Suprapubic skin (tissue), 4 donors: ENCODE data around the gene DLGAP4. TPM values are rescaled to one million over a fixed set of nuclear protein-coding genes. Genes with fewer than 3 reads are reported as not detected.

ENCODE experiments used
- DNase-seq, 2 donors: peaks; one replicate each; pipeline ENCODE4 v3.0.0-alpha.2; 2019; ENCODE audit warnings: low spot score in 2 of 2
- H3K27ac ChIP-seq: fragments of 200-600 bp; sonication (generic); one replicate; pipeline ENCODE4 v1.5.1; 2019
- H3K27me3 ChIP-seq: fragments of 200-600 bp; sonication (generic); one replicate; pipeline ENCODE4 v1.5.1; 2019
- H3K36me3 ChIP-seq: fragments of 200-600 bp; sonication (generic); one replicate; pipeline ENCODE4 v1.5.1; 2019
- H3K4me1 ChIP-seq: fragments of 200-600 bp; sonication (generic); one replicate; pipeline ENCODE4 v1.5.1; 2019
- H3K4me3 ChIP-seq: fragments of 200-600 bp; sonication (generic); one replicate; pipeline ENCODE4 v1.5.1; 2019; ENCODE audit warnings: mild to moderate bottlenecking
- H3K9me3 ChIP-seq: fragments of 200-600 bp; sonication (generic); one replicate; pipeline ENCODE4 v1.5.1; 2019
- CTCF ChIP-seq, 2 donors: fragments of 200-600 bp in 1 of 2; fragments of 450-650 bp in 1 of 2; sonication (generic) in 1 of 2; IDR thresholded peaks; one replicate each; pipeline ENCODE4 v1.5.1; 2016 to 2019; ENCODE audit warnings: antibody characterized with exemption in 2 of 2, mild to moderate bottlenecking in 1 of 2, moderate library complexity in 1 of 2
- EP300 ChIP-seq: sonication (generic); formaldehyde crosslinking; IDR thresholded peaks from one replicate; pipeline ENCODE4 v1.6.1; 2017; ENCODE audit warnings: antibody characterized with exemption
- POLR2A ChIP-seq, 2 donors: fragments of 450-650 bp; IDR thresholded peaks; one replicate each; pipeline ENCODE4 v1.6.1; 2017; ENCODE audit warnings: antibody characterized with exemption in 2 of 2, mild to moderate bottlenecking in 2 of 2, moderate library complexity in 2 of 2
- POLR2AphosphoS5 ChIP-seq, 3 donors: sonication (generic); formaldehyde crosslinking; IDR thresholded peaks; one replicate each; pipeline ENCODE4 v1.6.1; 2017; ENCODE audit warnings: antibody characterized with exemption in 3 of 3
- WGBS: methylation state at CpG from one replicate; pipeline ENCODE4 v1.1.5; 2018; 5-methylcytosine and 5-hydroxymethylcytosine counted together
- total RNA-seq, 4 donors: library from RNA; depleted of rRNA; stranded (reverse); fragments of >200 nt; gene quantifications; one replicate each; pipeline ENCODE4 v1.1.0, GENCODE V29; 2016

The DLGAP4 gene
- total RNA-seq, 4 donors from 2014 or later = 69.5 to 120 (median 96.8) TPM

GRCh38 chr20:36541227-36541767 is 235.2 kb downstream of the DLGAP4 start, which contains the start of gene MYL9:
MYL9 (plus strand) TSS chr20:36541519; CDS start chr20:36544885, 3,366 bp downstream.
- H3K4me1 ChIP-seq = peaks cover 42% of the 10 kb centered on the region

GRCh38 chr20:36541768-36542488 is 235.8 kb downstream of the DLGAP4 start:
- H3K9me3 ChIP-seq = no peaks in the 10 kb centered on the region
- TF ChIP-seq EP300 (no peak), CTCF (IDR thresholded peaks at IDR 0.05) (peak in 1 of 2 donors; percentile 29)
- H3K4me1 ChIP-seq = peaks cover 42% of the 10 kb centered on the region
- peak overlapping the region; percentile 63 for H3K4me3 ChIP-seq
- WGBS = 47% methylated on average over 2 of the region's 14 CpGs
- H3K27me3 ChIP-seq = no peaks in the 10 kb centered on the region
- peak overlapping the region; percentile 89 for H3K27ac ChIP-seq
- no peak for DNase-seq
- peaks cover 12% of the 10 kb centered on the region for H3K36me3 ChIP-seq

More at GRCh38 chr20:36541227-36541767, 235.2 kb downstream of the DLGAP4 start, which contains the start of gene MYL9:
- DNase-seq = peak; percentile 91 to 95
- Histone ChIP-seq H3K36me3 (peaks cover 9% of the 10 kb centered on the region), H3K4me3 (peak within 1 kb of the TSS; percentile 63), H3K27me3 (no peaks in the 10 kb centered on the region), H3K27ac (peak within 1 kb of the TSS; percentile 89), H3K9me3 (no peaks in the 10 kb centered on the region)
- TF ChIP-seq POLR2AphosphoS5 (IDR thresholded peaks at IDR 0.05) = no peak
- no peak for TF ChIP-seq CTCF (IDR thresholded peaks at IDR 0.05)
- no peak for TF ChIP-seq EP300
- no peak for TF ChIP-seq POLR2A (IDR thresholded peaks at IDR 0.05)
- 1% methylated on average over 12 of the region's 41 CpGs for WGBS

GRCh38 chr20:36542516-36543183 is 236.5 kb downstream of the DLGAP4 start:
- WGBS = 93% methylated on average over 4 of the region's 10 CpGs
- TF ChIP-seq POLR2A (IDR thresholded peaks at IDR 0.05) (no peak), POLR2AphosphoS5 (IDR thresholded peaks at IDR 0.05) (no peak), EP300 (no peak)
- H3K4me1 ChIP-seq = peaks cover 42% of the 10 kb centered on the region
- no peak for DNase-seq
- peak overlapping the region; percentile 89 for H3K27ac ChIP-seq
- peaks cover 16% of the 10 kb centered on the region for H3K36me3 ChIP-seq
- no peaks in the 10 kb centered on the region for H3K27me3 ChIP-seq
- H3K9me3 ChIP-seq = no peaks in the 10 kb centered on the region
- H3K4me3 ChIP-seq = peak overlapping the region; percentile 63

GRCh38 chr20:36543184-36544133 is 237.3 kb downstream of the DLGAP4 start:
- peaks cover 42% of the 10 kb centered on the region for H3K4me1 ChIP-seq
- no peak for TF ChIP-seq POLR2AphosphoS5 (IDR thresholded peaks at IDR 0.05)
- no peaks in the 10 kb centered on the region for H3K9me3 ChIP-seq
- peak; percentile 90 to 91 for DNase-seq
- no peaks in the 10 kb centered on the region for H3K27me3 ChIP-seq
- WGBS = 72% methylated on average over 7 of the region's 14 CpGs
- peaks cover 23% of the 10 kb centered on the region for H3K36me3 ChIP-seq
- H3K4me3 ChIP-seq = peak overlapping the region; percentile 63
- peak overlapping the region; percentile 89 for H3K27ac ChIP-seq

- peaks cover 30% of the 10 kb centered on the region for H3K36me3 ChIP-seq
- no peak for DNase-seq
- WGBS = 60% methylated on average over 11 of the region's 15 CpGs
- TF ChIP-seq EP300 (no peak), CTCF (IDR thresholded peaks at IDR 0.05) (no peak), POLR2AphosphoS5 (IDR thresholded peaks at IDR 0.05) (no peak), POLR2A (IDR thresholded peaks at IDR 0.05) (no peak)
- peaks cover 42% of the 10 kb centered on the region for H3K4me1 ChIP-seq
- H3K27ac ChIP-seq = peak overlapping the region; percentile 89
- H3K4me3 ChIP-seq = peak overlapping the region; percentile 63
- no peaks in the 10 kb centered on the region for H3K27me3 ChIP-seq
- H3K9me3 ChIP-seq = no peaks in the 10 kb centered on the region
These were observed 238.2 kb downstream of the DLGAP4 start for GRCh38 chr20:36544134-36545018.
